Ovary (tissue), 9 donors: ENCODE results near the gene EGF. TPM values are rescaled to one million over a fixed set of nuclear protein-coding genes. Genes with fewer than 3 reads are reported as not detected.
"Not testable (repeated sequence)": the region's sequence is repeated elsewhere in the genome, so short reads cannot be mapped to it uniquely, and the experiment has no call there.

Experiments used
- DNase-seq, 5 donors: peaks; one replicate each; pipeline ENCODE4 v3.0.0-alpha.2; 2019 to 2020
- H3K27ac ChIP-seq, 2 donors: fragments of 200-600 bp; one replicate each; pipeline versions ENCODE4 v1.5.1 to v1.8.0; 2019 to 2022
- H3K27me3 ChIP-seq: fragments of 200-600 bp; one replicate; pipeline ENCODE4 v1.8.0; 2022
- H3K36me3 ChIP-seq: fragments of 200-600 bp; sonication (generic); one replicate; pipeline ENCODE4 v1.5.1; 2019
- H3K4me1 ChIP-seq: one replicate; pipeline ENCODE4 v1.8.1; 2013; ENCODE audit warnings: mild to moderate bottlenecking, moderate library complexity; ENCODE audit not compliant: insufficient read depth
- H3K4me3 ChIP-seq: fragments of 200-600 bp; sonication (generic); one replicate; pipeline ENCODE4 v1.5.1; 2017
- H3K9me3 ChIP-seq, 2 donors: fragments of 200-600 bp in 1 of 2; sonication (generic) in 1 of 2; one replicate each; pipeline versions ENCODE4 v1.5.1 to v1.8.1; 2013 to 2019; ENCODE audit warnings: mild to moderate bottlenecking in 1 of 2, moderate library complexity in 1 of 2
- CTCF ChIP-seq, 3 donors: fragments of 450-650 bp in 2 of 3; fragments of 200-600 bp in 1 of 3; IDR thresholded peaks; one replicate each; pipeline versions ENCODE4 v1.5.1 to v1.8.0; 2016 to 2022; ENCODE audit warnings: antibody characterized with exemption in 3 of 3, mild to moderate bottlenecking in 1 of 3
- EP300 ChIP-seq: sonication (generic); formaldehyde crosslinking; IDR thresholded peaks from one replicate; pipeline ENCODE4 v1.6.1; 2017; ENCODE audit warnings: antibody characterized with exemption
- POLR2A ChIP-seq: fragments of 450-650 bp; IDR thresholded peaks from one replicate; pipeline ENCODE4 v1.6.1; 2017; ENCODE audit warnings: antibody characterized with exemption, mild to moderate bottlenecking, moderate library complexity
- WGBS, 3 donors: extraction: QIAGEN DNeasy Blood & Tissue Kit in 1 of 3; methylation state at CpG; one replicate each; pipeline versions ENCODE4 v1.1.5 to v1.1.7; 2013 to 2017; 5-methylcytosine and 5-hydroxymethylcytosine counted together
- intact Hi-C, 4 donors: fragments of 100-400 bp; cut with DNase I; formaldehyde crosslinking; loops; one replicate each; pipeline versions ENCODE4 v1.11.0 to v1.15.1; 2022 to 2023
- polyA plus RNA-seq, 2 donors: library from polyadenylated mRNA; stranded (reverse); fragments of 200-250 nt in 1 of 2; fragments of 350-450 nt in 1 of 2; fragmentation: Illumina TruSeq in 1 of 2; extraction: RNeasy Lipid Tissue Mini Kit (QIAGEN cat#74804) in 1 of 2; gene quantifications; one replicate each; pipeline ENCODE4 v1.2.3, GENCODE V29; 2013 to 2014
- total RNA-seq, 7 donors: library from RNA; depleted of rRNA in 2 of 7; stranded (reverse); fragments of >200 nt in 2 of 7; fragmentation: NEBNext Ultra II Directional in 3 of 7; extraction: Animal tissue kit (Norgen Biotek cat#: 25700) in 3 of 7; gene quantifications; one replicate each; pipeline versions ENCODE4 v1.1.0 to v1.2.4, GENCODE V29; 2016 to 2023
- donor health status: DM: no; HTN: no; CAD: no; lungs with moderate emphysema.
- donor health status: DM: no; HTN: no; CAD: no.
- donor health status: Bipolar disorder and iron deficiency.
- donor health status: DM: yes; HTN: yes; CAD: no.
- donor health status: DM: no; HTN: no; CAD: no.
- donor health status: DM: yes; HTN: yes; CAD: no.

Gene EGF
- total and polyA plus RNA-seq, 9 donors: 0.12 to 0.87 (median 0.30) TPM; not detected in 4

DNA sequence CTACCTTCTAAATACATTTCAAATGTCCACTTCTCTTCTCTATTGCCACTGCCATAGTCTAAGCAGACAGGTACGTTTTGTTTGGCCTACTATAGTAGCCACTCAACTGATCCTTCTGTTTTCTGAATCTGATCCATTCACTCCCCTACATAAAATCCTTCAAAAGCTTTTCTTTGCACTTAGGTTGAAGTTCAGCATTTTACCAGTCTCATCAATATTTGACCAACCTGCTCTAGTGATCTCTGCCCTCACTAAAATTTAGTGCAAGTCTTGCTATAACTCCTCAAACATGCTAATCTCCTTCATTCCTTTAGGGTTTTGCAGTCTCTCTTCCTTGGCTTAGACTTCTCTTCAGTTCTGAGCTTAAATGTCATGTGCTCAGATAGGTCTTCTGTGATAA, 33.4 kb downstream of the EGF start:
- DNase-seq: no peak
- Histone ChIP-seq H3K27ac (no peak overlapping the region), H3K9me3 (no peaks in the 10 kb centered on the region), H3K4me1 (no peaks in the 10 kb centered on the region), H3K36me3 (no peaks in the 10 kb centered on the region), H3K27me3 (no peaks in the 10 kb centered on the region), H3K4me3 (no peak overlapping the region)
- no peak for TF ChIP-seq POLR2A
- no peak for TF ChIP-seq CTCF (IDR thresholded peaks at IDR 0.05)
- no peak for TF ChIP-seq EP300
- WGBS, 3 donors: 81 to 91% (median 87%) methylated on average over 1 of the region's 1 CpG
- intact Hi-C loops: no loop called here

GRCh38 chr4:109947457-109947856, 34.8 kb downstream of the EGF start:
- no peaks in the 10 kb centered on the region for H3K36me3 ChIP-seq
- H3K4me1 ChIP-seq: no peaks in the 10 kb centered on the region
- intact Hi-C loops: no loop called here
- no peaks in the 10 kb centered on the region for H3K9me3 ChIP-seq
- no peak overlapping the region for H3K4me3 ChIP-seq
- TF ChIP-seq EP300 (no peak), CTCF (IDR thresholded peaks at IDR 0.05) (no peak), POLR2A (no peak)
- no peaks in the 10 kb centered on the region for H3K27me3 ChIP-seq
- no peak for DNase-seq
- no peak overlapping the region for H3K27ac ChIP-seq
- 92 to 98% (median 92%) methylated on average over 1 of the region's 1 CpG for WGBS, 3 donors

GRCh38 chr4:109947918-109948317, 35.2 kb downstream of the EGF start:
- no peak for DNase-seq
- Histone ChIP-seq H3K4me1 (no peaks in the 10 kb centered on the region), H3K27ac (no peak overlapping the region), H3K9me3 (no peaks in the 10 kb centered on the region), H3K36me3 (no peaks in the 10 kb centered on the region), H3K27me3 (no peaks in the 10 kb centered on the region), H3K4me3 (no peak overlapping the region)
- intact Hi-C loops: no loop called here
- TF ChIP-seq POLR2A (no peak), EP300 (no peak), CTCF (IDR thresholded peaks at IDR 0.05) (no peak)
- WGBS, 3 donors: 0 to 40% (median 32%) methylated on average over 1 of the region's 1 CpG

- intact Hi-C loops, H3K36me3 ChIP-seq, H3K4me3 ChIP-seq, H3K27ac ChIP-seq, H3K9me3 ChIP-seq, H3K4me1 ChIP-seq, H3K27me3 ChIP-seq, DNase-seq: not testable (repeated sequence)
- 91 to 96% (median 94%) methylated on average over 9 of the region's 9 CpGs for WGBS, 3 donors
Observed at GRCh38 chr4:109949099-109949718, 36.5 kb downstream of the EGF start.

- H3K27me3 ChIP-seq: no peaks in the 10 kb centered on the region
- H3K4me1 ChIP-seq: no peaks in the 10 kb centered on the region
- H3K4me3 ChIP-seq: no peak overlapping the region
- no peak for TF ChIP-seq EP300
- no peak for TF ChIP-seq CTCF (IDR thresholded peaks at IDR 0.05)
- TF ChIP-seq POLR2A: no peak
- no peak overlapping the region for H3K27ac ChIP-seq
- no peaks in the 10 kb centered on the region for H3K9me3 ChIP-seq
- WGBS, 3 donors: 37 to 45% (median 37%) methylated on average over 1 of the region's 1 CpG
- intact Hi-C loops: no loop called here
- no peaks in the 10 kb centered on the region for H3K36me3 ChIP-seq
- no peak for DNase-seq
Observed at GRCh38 chr4:109952612-109953011, 39.9 kb downstream of the EGF start.
